GM18907 (cell line): ENCODE data around the gene TCF25.
A peak's percentile ranks its signal among the peaks of the same experiment; 100 is the strongest.

Source experiments
- ATAC-seq: cut with Tn5 transposase; IDR thresholded peaks from one replicate; pipeline ENCODE4 v1.9.1; 2021; ENCODE audit warnings: mild to moderate bottlenecking, moderate library complexity; ENCODE audit not compliant: unreplicated experiment

Gene TCF25

GRCh38 chr16:89844739-89845339 lies 28.6 kb upstream of the TCF25 start:
- ATAC-seq, result no peak

DNA sequence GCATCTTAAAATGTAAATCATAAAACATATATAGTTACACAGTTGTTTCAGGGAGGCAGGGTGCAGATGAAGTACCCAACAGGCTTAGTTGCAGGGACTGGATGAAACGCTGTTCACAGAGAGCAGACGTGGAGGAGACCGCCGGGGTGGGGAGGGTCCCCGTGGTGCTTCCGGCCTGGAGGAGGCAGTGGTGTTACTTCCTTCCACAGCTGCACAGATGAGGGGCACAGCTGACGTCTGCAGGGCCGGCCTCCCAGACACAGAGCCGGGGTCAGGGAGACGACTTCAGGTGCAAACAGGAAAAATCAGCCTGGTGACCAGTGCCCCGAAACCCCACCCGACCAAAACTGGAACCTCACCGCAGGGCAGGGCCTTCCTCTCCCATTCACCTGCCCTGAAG lies 28.0 kb upstream of the TCF25 start:
- no peak for ATAC-seq

DNA sequence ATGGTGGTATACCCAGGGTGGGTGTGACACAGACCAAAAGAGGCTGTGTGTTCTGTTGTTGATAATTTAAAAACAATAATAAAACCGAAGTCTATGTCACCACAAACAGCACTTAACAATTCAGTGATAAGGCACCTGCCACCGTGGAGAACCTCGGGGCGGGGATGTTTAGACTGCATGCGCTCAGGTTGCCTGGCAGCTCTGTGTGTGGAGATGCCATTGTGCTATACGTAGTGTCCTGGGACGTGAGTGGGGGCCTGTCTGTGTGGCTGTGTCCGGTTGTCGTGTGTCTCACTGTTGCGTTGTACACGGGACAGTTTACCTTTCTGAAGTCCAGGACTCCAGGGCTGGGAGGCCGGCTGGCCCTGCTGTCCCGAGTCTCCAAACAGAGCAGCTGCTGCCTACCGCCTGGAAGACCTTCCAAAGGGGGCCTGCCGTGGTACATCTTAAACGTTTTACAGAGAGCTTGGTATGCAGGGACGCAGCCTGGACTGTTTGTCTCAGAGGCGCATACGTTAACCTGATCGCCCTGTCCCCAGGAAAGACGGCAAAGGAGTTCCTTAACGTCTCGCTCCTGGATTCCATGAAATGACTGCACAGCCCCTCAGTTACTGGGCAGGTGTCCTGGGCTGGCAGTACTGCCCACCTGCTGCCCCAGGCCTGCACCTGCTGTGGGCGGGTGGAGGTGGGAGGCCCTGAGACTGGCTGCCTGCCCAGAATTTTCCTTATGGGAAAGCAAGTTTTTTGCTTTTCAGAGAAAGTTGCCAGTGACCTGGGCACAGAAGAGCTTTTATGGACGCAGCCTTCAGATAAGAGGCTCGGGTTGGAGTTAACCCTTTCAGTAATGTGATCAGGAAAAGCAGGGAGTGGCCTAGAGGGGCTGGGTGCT lies 26.1 kb upstream of the TCF25 start:
- no peak for ATAC-seq

DNA sequence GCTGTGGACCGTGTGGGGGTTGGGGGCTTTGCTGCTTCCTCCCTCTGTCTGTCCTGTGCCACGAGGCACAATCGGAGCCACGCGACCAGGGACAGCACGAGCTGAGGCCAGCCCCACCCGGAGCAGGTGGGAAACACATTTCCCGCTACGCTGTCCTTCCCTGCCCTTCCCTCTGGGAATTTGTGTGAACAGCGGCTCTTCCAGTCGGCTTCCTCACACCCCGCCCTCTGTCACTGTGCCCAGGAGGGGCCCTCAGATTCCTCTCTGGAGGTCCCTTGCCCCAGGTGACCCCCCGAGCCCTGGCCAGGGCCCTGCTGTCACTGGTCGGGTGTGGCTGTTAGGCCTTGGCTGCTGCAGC lies 25.5 kb upstream of the TCF25 start:
- no peak for ATAC-seq

GRCh38 chr16:89848974-89849373 lies 24.4 kb upstream of the TCF25 start:
- ATAC-seq, result no peak

DNA sequence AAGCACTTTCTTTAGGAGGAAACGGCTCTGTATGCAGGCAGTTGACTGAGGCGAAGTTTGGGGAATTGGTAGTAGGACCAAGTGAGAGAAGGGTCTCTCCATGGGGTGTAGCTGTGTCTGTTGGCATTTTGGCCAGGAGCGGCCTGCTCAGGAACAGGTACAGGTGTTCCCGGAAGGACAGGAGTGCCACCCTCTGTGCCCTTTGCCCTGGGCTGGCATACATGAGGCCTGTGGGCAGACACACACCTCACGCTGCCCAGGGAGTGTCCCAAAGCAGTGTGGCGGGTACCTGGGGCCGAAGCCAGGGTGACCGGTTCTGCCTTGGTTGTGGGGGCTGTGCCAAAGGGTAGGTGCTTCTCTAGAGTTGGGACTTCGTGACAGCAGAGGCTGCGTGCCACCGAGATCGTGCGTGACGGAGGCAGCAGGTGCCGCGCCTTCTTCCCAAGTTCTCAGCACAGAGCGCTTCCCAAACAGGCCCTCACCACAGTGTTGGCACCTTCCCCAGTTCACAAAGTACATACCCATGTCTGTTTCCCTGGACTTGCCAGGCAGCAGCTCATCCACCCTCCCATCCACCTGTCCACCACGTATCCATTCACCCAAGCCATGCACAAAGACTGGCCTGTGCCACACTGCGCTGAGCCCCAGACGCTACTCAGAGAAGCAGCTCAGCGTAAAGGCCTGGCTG lies 19.9 kb upstream of the TCF25 start:
- ATAC-seq, result no peak

- no peak for ATAC-seq
Observed at GRCh38 chr16:89855301-89855945, 18.0 kb upstream of the TCF25 start.

- ATAC-seq, result no peak
Observed at GRCh38 chr16:89855986-89856385, 17.4 kb upstream of the TCF25 start.

- ATAC-seq, result no peak
Observed at GRCh38 chr16:89858973-89859614, 14.3 kb upstream of the TCF25 start.

- no peak for ATAC-seq
Observed at GRCh38 chr16:89859615-89860007, 13.8 kb upstream of the TCF25 start.

GRCh38 chr16:89860747-89861304 lies 12.6 kb upstream of the TCF25 start:
- no peak for ATAC-seq

GRCh38 chr16:89861648-89862047 lies 11.7 kb upstream of the TCF25 start:
- ATAC-seq, result no peak

DNA sequence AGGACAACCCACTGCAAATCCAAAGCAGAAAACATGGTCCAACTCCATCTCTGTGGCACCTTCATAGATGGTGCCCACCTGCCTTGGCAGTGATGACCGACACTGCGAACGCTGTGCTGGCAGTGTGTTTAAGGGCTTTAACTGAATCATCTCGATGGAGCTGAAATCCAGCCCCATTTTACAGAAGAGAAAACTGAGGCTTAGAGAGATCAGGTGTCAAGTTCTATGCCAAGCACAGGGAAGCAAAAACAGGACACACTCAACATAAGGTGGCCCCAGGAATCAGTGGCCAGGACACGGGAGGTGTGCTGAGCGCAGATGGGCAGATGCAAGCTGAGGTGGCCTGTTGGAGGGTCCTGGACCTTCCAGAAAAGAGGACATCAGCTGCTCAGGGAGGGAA lies 10.7 kb upstream of the TCF25 start:
- no peak for ATAC-seq

DNA sequence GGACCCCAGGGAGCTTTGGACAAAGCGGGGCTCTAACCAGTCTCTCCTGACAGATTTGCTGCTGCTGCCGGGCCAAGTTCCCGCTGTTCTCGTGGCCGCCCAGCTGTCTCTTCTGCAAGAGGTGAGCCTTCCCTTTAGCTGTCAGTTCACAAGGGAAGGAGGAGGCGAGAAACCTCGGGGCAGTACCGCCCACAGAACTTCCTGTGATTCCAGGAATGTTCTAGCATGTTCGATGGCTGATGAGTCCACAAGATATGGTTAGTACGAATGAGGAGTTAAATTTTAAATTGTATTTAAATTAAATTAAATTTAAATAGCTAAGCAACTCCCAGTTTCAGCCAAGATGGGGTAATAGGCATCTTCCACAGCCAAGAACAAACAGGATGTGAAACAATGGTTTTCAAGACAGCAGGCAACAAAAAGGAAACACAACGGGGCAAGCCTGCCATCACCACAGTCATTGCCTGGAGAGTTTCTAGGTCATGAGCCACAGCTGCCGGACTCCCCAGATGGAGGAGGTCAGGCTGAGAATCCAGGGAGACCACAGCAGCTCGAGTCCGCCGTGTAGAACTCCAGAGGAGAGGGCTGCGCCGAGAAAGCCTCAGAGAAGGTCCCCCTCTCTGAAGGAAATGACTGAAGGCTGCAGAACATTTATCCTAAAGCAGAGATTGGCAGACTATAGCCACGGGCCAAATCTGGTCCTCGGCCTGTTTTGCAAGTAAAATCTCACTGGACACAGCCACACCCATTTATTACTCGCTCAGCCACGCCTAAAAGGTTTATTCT lies 9.5 kb upstream of the TCF25 start:
- ATAC-seq, result peak; percentile 75

DNA sequence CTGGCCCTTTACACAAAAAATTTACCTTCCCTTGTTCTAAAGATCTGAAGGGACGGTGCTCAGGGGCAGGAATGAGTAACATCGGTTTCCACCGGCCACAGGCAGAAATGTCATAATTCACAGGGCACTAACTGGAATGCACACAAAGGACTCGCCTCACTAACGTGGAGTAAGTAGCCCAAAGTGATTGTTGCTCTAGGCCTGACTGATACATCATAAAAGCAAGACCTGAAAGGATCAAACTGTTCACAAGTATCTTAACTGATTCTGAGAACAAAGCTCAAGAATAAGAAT lies 8.9 kb upstream of the TCF25 start:
- ATAC-seq, result no peak

DNA sequence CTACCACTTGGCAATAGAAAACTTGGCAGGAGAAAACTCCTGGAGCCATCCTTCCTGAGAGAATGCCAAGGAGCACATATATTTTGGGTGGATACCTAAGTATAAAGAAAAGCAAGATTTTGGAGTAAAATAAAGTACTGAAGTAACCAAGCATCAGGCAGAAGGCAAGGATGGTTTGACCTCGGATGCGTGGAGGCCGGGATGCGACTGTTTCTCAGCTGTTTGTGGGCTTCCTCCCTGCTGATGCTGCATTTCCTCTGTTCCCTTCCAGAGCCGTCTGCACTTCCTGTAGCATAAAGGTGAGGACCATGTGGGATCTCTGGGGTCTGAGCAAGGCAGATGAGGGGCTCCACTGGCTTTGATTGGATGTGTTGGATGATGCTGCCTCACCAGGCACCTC lies 5.5 kb upstream of the TCF25 start:
- ATAC-seq, result no peak

GRCh38 chr16:89869911-89870310 lies 3.5 kb upstream of the TCF25 start:
- no peak for ATAC-seq

GRCh38 chr16:89870440-89870839 lies 3.0 kb upstream of the TCF25 start:
- ATAC-seq, result no peak

DNA sequence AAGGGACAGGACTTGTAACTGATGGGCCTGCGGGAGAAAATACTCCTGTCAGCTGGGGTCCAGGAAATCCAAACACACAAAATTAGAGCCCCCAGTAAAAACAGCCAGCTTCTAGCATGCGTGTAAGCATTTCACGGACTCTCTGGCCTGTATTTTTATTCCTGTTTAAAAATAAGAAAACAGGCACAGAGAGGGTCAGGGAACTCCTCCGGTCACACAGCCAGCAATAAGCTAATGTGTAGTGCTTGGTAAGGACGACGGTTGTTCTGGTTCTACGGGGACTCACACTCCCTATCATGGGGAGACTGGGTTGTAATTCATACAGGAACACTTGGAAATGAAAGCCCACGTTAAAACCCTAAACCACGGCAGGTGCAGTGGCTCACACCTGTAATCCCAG lies 1.5 kb upstream of the TCF25 start:
- ATAC-seq, result no peak

DNA sequence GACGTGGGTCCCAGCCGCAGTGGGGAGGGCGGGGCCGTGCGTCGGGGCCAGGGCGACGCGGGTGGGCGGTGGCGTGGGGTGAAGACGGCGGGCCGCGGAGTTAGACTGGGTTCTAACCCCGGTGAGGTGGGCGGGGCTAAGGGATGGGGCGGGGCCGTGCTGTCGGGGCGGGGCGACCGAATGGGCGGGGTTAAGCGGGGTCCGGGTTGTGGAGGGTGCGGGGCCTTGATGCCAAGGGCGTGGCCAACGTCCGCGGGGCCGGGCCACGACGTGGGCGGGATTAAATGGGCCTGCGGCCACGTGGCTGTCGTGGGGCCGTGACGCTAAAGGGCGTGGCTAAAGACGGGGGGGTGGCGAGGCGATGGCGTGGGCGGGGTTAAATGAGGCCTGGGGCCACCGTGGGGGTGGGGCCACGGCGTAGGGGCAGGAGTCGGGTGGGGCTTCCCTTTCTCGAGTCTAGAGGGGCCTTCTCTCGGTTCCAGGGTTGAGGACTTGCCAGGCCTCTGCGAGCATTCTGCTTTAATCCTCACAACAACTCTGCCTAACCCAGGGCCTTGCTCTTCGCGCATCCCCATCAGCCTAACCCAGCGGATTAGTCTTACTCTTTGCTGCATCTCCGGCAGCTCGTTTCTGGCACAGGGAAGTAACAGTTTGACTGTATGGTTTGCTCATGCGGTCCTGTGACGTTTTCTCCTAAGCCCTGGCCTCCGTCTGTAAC lies 739 bp downstream of the TCF25 start:
- peak; percentile 53 for ATAC-seq
